GM10266 (cell line): ENCODE data around the gene RFC4.

Experiments used
- DNase-seq: peaks from one replicate; pipeline ENCODE4 v3.0.0; 2012; ENCODE audit errors: extremely low spot score
- TF ChIP-seq, protein P1 (sequence below): IDR thresholded peaks from 2 replicates; pipeline ENCODE4 v1.5.1; 2012; ENCODE audit warnings: mild to moderate bottlenecking, low read depth; ENCODE audit not compliant: control insufficient read depth, insufficient read depth; ENCODE audit errors: missing control alignments

Gene RFC4

DNA sequence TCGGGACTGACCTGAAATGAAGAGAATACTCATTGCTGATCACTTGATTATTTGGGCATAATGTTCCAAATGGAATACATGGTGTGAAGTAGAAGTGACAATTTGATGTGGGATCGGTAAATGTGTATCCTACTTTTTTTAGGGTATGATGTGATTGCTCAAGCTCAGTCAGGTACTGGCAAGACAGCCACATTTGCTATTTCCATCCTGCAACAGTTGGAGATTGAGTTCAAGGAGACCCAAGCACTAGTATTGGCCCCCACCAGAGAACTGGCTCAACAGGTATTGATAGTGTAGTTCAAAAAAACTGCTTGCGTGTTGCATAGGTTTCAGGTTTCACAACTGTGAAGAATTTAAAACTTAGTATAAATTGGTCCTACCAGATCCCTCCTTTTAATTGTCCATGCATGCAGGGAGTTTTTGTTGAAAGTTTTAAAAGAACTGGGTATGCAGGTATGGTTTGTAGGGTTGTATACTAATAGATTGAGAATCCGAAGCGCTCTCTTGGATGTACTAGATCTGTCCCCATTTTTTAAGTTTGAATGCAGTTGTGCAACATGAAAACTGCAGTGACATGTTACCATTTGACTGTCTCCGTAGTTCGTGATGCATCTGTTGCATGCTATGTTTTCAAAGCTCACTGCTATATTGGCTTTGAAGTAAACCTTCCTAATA is 21.3 kb downstream of the RFC4 start:
- DNase-seq = no peak

DNA sequence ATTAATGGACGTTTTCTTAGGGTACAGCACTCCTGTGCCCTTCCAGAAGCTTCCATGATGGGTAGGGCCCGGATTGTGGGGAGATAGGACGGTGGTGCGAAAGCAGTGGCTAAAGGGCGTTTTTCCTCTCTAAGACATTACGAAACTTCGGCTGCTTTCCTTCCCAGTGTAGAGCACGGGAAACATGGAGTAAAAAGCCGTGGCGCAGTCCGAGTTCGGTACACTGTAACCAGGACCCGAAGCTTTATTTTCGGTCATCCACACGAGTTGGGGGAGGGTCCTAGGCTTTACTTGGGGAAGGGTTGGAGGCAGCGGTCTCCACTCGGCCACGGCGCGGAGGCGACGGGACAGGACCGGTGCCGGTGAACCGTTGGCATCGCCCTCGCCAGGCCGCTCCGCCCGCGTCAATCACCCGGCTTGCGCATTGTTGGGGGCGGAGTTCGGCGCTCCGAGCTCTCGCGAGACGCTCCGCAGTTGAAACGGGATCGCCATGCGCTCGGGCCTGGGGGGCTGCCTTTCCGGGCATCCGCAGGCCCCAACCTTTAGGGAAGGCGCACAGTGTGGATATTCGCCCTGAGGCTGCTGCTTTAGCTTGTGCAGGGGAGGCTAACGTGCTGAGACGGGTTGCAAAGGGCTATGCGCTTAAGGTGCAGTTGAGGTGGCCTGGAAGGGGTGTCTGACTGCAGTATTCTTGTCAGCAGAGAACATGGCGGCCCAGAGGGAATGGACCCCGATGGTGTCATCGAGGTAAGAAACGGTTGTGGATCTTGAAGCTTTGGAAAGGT is 22.4 kb downstream of the RFC4 start:
- TF ChIP-seq, protein P1, sequence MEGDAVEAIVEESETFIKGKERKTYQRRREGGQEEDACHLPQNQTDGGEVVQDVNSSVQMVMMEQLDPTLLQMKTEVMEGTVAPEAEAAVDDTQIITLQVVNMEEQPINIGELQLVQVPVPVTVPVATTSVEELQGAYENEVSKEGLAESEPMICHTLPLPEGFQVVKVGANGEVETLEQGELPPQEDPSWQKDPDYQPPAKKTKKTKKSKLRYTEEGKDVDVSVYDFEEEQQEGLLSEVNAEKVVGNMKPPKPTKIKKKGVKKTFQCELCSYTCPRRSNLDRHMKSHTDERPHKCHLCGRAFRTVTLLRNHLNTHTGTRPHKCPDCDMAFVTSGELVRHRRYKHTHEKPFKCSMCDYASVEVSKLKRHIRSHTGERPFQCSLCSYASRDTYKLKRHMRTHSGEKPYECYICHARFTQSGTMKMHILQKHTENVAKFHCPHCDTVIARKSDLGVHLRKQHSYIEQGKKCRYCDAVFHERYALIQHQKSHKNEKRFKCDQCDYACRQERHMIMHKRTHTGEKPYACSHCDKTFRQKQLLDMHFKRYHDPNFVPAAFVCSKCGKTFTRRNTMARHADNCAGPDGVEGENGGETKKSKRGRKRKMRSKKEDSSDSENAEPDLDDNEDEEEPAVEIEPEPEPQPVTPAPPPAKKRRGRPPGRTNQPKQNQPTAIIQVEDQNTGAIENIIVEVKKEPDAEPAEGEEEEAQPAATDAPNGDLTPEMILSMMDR = no peak
- DNase-seq = peak; percentile 83

More for the DNA sequence above, 21.3 kb downstream of the RFC4 start:
- TF ChIP-seq, protein P1 = no peak

GRCh38 chr3:186783058-186783730 is 23.1 kb downstream of the RFC4 start, which contains the start of gene EIF4A2:
Gene EIF4A2, plus strand, starts transcription at chr3:186783577. Its CDS starts 34 bp downstream, at chr3:186783611.
- peak; percentile 95 for DNase-seq
- TF ChIP-seq, protein P1 = no peak

GRCh38 chr3:186782542-186783057 is 23.7 kb downstream of the RFC4 start:
- peak; percentile 62 for DNase-seq

GRCh38 chr3:186779204-186779603 is 27.1 kb downstream of the RFC4 start:
- TF ChIP-seq, protein P1 = no peak
- no peak for DNase-seq

More at GRCh38 chr3:186782542-186783057, 23.7 kb downstream of the RFC4 start:
- TF ChIP-seq, protein P1 = no peak

GRCh38 chr3:186775999-186776398 is 30.3 kb downstream of the RFC4 start:
- TF ChIP-seq, protein P1 = no peak
- no peak for DNase-seq
